Measurements from ENCODE around the gene PHLDB2.

Gene PHLDB2

GRCh38 chr3:112000966-112001365 lies 141.9 kb downstream of the PHLDB2 start:
- POLR2A ChIA-PET: no interaction called here
- TF ChIP-seq, protein P1, sequence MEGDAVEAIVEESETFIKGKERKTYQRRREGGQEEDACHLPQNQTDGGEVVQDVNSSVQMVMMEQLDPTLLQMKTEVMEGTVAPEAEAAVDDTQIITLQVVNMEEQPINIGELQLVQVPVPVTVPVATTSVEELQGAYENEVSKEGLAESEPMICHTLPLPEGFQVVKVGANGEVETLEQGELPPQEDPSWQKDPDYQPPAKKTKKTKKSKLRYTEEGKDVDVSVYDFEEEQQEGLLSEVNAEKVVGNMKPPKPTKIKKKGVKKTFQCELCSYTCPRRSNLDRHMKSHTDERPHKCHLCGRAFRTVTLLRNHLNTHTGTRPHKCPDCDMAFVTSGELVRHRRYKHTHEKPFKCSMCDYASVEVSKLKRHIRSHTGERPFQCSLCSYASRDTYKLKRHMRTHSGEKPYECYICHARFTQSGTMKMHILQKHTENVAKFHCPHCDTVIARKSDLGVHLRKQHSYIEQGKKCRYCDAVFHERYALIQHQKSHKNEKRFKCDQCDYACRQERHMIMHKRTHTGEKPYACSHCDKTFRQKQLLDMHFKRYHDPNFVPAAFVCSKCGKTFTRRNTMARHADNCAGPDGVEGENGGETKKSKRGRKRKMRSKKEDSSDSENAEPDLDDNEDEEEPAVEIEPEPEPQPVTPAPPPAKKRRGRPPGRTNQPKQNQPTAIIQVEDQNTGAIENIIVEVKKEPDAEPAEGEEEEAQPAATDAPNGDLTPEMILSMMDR (IDR thresholded peaks at IDR 0.05; ENCODE audit: insufficient read depth, low read length, missing control alignments): no peak
- CTCF ChIA-PET: interaction anchor here (0.8 to 10.8 kb wide), 4 partner anchors 12 to 42 kb away, joined by 3 to 134 read pairs (median 64); no protein-coding TSS in a partner anchor
- DNase-seq (ENCODE audit: low read depth, low spot score): no peak
- H3K4me3 ChIP-seq (ENCODE audit: low read depth, low read length): no peak overlapping the region

DNA sequence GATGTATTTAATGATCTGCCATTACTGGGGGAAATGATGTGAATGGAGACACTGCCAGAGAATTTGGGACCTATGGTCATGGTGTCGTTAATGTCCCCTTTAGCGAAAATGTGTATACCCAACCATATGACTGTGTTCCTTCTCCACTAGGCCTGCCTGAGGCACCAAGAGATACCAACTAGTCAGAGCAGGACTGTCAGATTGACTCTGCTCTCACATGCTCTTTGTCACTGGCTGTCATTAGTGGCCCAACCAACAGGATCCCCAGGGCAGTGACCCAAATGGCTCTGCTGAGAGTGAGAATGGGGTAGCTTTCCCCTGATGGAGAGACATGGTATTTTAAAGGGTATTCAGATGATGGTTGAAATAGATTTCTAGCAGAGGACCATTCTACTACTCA lies 142.5 kb downstream of the PHLDB2 start:
- ChIA-PET POLR2A (no interaction called here), CTCF (interaction anchor here (0.8 to 10.8 kb wide), 5 partner anchors 12 to 43 kb away, joined by 3 to 134 read pairs (median 21); no protein-coding TSS in a partner anchor)
- no peak for DNase-seq (ENCODE audit: low read depth, low spot score)
- TF ChIP-seq, protein P1 (IDR thresholded peaks at IDR 0.05; ENCODE audit: insufficient read depth, low read length, missing control alignments): no peak
- no peak overlapping the region for H3K4me3 ChIP-seq (ENCODE audit: low read depth, low read length)

DNA sequence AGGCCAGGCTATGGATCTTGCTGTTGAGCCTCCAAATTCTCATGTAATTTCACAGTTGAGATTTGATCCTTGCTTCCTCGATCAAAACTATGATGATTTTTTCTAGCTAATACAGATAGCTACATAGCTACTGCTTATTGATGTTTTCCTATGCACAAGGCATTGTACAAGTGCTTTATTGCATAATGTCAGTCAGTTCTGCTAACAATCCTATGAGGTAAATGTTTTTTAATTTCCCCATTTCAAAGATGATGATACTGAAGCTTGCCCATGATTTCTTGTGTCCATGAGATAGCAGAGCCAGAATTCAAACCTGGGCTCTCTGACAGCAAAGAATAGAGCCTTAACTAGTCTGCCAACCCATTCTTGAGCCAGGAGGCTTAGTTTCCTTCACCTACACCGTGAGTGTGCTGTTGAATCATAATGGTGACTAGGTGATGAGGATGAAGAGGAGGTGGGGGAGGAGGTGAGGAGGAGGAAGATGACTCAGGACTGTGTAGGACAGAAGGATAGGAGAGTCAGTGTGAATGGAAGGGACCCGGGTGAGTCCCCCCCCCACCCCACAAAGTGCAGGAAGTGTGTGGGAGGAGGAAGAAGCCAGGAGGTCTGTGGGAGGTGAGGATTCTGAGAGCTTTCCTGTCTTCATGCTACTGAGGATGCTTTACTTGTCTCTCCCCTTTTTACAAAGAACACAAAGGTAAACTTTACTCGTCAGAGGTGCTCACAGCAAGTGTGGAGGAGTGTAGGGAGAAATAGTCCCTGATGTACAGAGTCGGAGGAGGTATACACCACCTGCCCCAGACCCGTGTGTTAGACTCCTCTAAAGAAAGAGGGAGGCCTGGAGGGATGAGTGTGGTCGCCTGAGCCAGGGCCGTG lies 143.3 kb downstream of the PHLDB2 start:
- DNase-seq (ENCODE audit: low read depth, low spot score): no peak
- TF ChIP-seq, protein P1 (IDR thresholded peaks at IDR 0.05; ENCODE audit: insufficient read depth, low read length, missing control alignments): no peak
- CTCF ChIA-PET: interaction anchor here (0.6 to 10.8 kb wide), 8 partner anchors 11 to 285 kb away, joined by 3 to 134 read pairs (median 6); no protein-coding TSS in a partner anchor
- POLR2A ChIA-PET: no interaction called here
- no peak overlapping the region for H3K4me3 ChIP-seq (ENCODE audit: low read depth, low read length)

- H3K4me3 ChIP-seq (ENCODE audit: low read depth, low read length): no peak overlapping the region
- DNase-seq (ENCODE audit: low read depth, low spot score): no peak
- TF ChIP-seq, protein P1 (IDR thresholded peaks at IDR 0.05; ENCODE audit: insufficient read depth, low read length, missing control alignments): no peak
- CTCF ChIA-PET: interaction anchor here (1.0 to 10.8 kb wide), 8 partner anchors 9 to 335 kb away, joined by 3 to 134 read pairs (median 6); no protein-coding TSS in a partner anchor
- POLR2A ChIA-PET: no interaction called here
Measured at GRCh38 chr3:112003321-112004080, 144.4 kb downstream of the PHLDB2 start.

DNA sequence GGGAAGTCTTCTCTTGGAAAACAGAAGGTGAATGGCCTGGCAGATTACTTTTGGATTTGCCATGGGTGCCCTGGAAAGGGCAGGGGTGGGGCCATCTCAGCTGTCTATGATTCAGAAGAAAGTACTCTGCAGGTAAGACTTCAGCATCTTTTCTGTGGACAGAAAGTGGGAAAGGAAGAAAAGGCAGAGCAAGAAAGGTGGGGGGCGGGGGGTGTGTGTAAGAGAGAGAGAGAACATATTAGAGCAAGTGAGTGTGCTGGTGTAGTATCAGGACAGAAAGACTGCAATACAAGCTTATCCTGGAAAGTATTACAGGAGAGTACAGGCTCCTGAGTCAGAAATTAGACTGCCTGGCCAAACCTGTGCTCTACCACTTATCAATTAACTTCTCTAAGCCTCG lies 145.1 kb downstream of the PHLDB2 start:
- TF ChIP-seq, protein P1 (IDR thresholded peaks at IDR 0.05; ENCODE audit: insufficient read depth, low read length, missing control alignments): no peak
- DNase-seq (ENCODE audit: low read depth, low spot score): no peak
- POLR2A ChIA-PET: no interaction called here
- CTCF ChIA-PET: interaction anchor here (1.4 to 10.8 kb wide), 5 partner anchors 9 to 336 kb away, joined by 4 to 134 read pairs (median 21); no protein-coding TSS in a partner anchor
- H3K4me3 ChIP-seq (ENCODE audit: low read depth, low read length): no peak overlapping the region

All from AG04449 (cell line).